ENCODE measurements around the gene ABCB8. TPM values are rescaled to one million over a fixed set of nuclear protein-coding genes. Genes with fewer than 3 reads are reported as not detected.

The ABCB8 gene
- total and polyA plus RNA-seq, 2 donors (not counting 3 experiments of a cell fraction or from before 2014, with no cell fraction given) = 38.0 to 46.3 TPM

GRCh38 chr7:151053751-151054150 is 25.5 kb downstream of the ABCB8 start:
- Histone ChIP-seq H3K4me1 (ENCODE audit: control insufficient read depth, extremely low read depth, insufficient read depth, low read length) (peaks cover 13% of the 10 kb centered on the region), H3K9me1 (replicated peaks; ENCODE audit: control insufficient read depth, extremely low read depth, insufficient read depth, low read length) (no peaks in the 10 kb centered on the region), H3K36me3 (ENCODE audit: control insufficient read depth in 2 of 2, extremely low read depth in 1 of 2, insufficient read depth in 2 of 2, low read length in 2 of 2) (no peaks in the 10 kb centered on the region), H3K9ac (replicated peaks; ENCODE audit: extremely low read depth, insufficient read depth, low read length) (no peak overlapping the region), H4K20me1 (replicated peaks; ENCODE audit: control insufficient read depth, extremely low read depth, insufficient read depth, low read length) (no peaks in the 10 kb centered on the region), H3K4me2 (ENCODE audit: insufficient read depth, low read length) (no peak overlapping the region), H2AFZ (ENCODE audit: low read depth, low read length) (no peak overlapping the region), H3K4me3 (replicated peaks in 1 of 3; ENCODE audit: insufficient read depth in 1 of 3, low read depth in 1 of 3, low read length in 3 of 3) (no peak overlapping the region), H3K9me3 (replicated peaks; ENCODE audit: control insufficient read depth, insufficient read depth, low read length) (no peaks in the 10 kb centered on the region), H3K79me2 (ENCODE audit: control insufficient read depth, insufficient read depth, low read length) (no peaks in the 10 kb centered on the region), H3K27me3 (ENCODE audit: control insufficient read depth in 2 of 2, insufficient read depth in 2 of 2, low read length in 2 of 2) (peaks cover 0 to 4% of the 10 kb centered on the region in 2 experiments), H3K27ac (ENCODE audit: insufficient read depth, low read depth, low read length) (no peak overlapping the region)
- ChIA-PET CTCF (no interaction called here), POLR2A (no interaction called here)
- FAIRE-seq (no peak), DNase-seq (ENCODE audit: low read depth, low spot score) (no peak)
- TF ChIP-seq, protein P1, sequence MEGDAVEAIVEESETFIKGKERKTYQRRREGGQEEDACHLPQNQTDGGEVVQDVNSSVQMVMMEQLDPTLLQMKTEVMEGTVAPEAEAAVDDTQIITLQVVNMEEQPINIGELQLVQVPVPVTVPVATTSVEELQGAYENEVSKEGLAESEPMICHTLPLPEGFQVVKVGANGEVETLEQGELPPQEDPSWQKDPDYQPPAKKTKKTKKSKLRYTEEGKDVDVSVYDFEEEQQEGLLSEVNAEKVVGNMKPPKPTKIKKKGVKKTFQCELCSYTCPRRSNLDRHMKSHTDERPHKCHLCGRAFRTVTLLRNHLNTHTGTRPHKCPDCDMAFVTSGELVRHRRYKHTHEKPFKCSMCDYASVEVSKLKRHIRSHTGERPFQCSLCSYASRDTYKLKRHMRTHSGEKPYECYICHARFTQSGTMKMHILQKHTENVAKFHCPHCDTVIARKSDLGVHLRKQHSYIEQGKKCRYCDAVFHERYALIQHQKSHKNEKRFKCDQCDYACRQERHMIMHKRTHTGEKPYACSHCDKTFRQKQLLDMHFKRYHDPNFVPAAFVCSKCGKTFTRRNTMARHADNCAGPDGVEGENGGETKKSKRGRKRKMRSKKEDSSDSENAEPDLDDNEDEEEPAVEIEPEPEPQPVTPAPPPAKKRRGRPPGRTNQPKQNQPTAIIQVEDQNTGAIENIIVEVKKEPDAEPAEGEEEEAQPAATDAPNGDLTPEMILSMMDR (IDR thresholded peaks at IDR 0.05; ENCODE audit: extremely low read depth in 1 of 2, insufficient read depth in 1 of 2, low read depth in 1 of 2, low read length in 2 of 2) = no peak
- TF ChIP-seq, protein P2, sequence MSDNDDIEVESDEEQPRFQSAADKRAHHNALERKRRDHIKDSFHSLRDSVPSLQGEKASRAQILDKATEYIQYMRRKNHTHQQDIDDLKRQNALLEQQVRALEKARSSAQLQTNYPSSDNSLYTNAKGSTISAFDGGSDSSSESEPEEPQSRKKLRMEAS (IDR thresholded peaks at IDR 0.05; ENCODE audit: insufficient read depth, insufficient read length) = no peak
- TF ChIP-seq EZH2 (IDR thresholded peaks at IDR 0.05; ENCODE audit: borderline replicate concordance, low read depth, low read length, severe bottlenecking) (no peak), JUN (IDR thresholded peaks at IDR 0.05; ENCODE audit: borderline replicate concordance, insufficient read depth, insufficient read length, low read depth) (no peak), MYC (IDR thresholded peaks at IDR 0.05; ENCODE audit: low read depth, low read length) (no peak), FOS (IDR thresholded peaks at IDR 0.05; ENCODE audit: borderline replicate concordance, insufficient read depth, low read length) (no peak), POLR2AphosphoS5 (IDR thresholded peaks at IDR 0.05; ENCODE audit: insufficient read depth, low read depth, low read length) (no peak), POLR2A (IDR thresholded peaks at IDR 0.05; ENCODE audit: low read depth, low read length) (no peak), GATA2 (IDR thresholded peaks at IDR 0.05; ENCODE audit: insufficient read depth, insufficient read length, low read depth, low read length) (no peak)
- intact Hi-C loops (cut with micrococcal nuclease) (no loop called here), dilution Hi-C loops (cut with MboI; ENCODE audit: extremely low pct_ligation_motif_present, low sequenced_read_pairs) (no loop called here)
- BruUV-seq (replicated peaks) = no TSS peak

All from endothelial cell of umbilical vein (primary cell).